Activated naive CD8-positive, alpha-beta T cell (primary cell): Measurements from ENCODE around the gene TBC1D14.
A peak's percentile ranks its signal among the peaks of the same experiment; 100 is the strongest.
"Not testable (repeated sequence)": the region's sequence is repeated elsewhere in the genome, so short reads cannot be mapped to it uniquely, and the experiment has no call there.

Source experiments
- H3K27ac Mint-ChIP-seq: one replicate; pipeline ENCODE4 v1.8.0; 2021; ENCODE audit warnings: mixed read lengths
- H3K27me3 Mint-ChIP-seq: one replicate; pipeline ENCODE4 v1.8.0; 2021; ENCODE audit warnings: mixed read lengths
- H3K36me3 Mint-ChIP-seq: one replicate; pipeline ENCODE4 v1.8.0; 2021; ENCODE audit warnings: mixed read lengths
- H3K4me1 Mint-ChIP-seq: one replicate; pipeline ENCODE4 v1.8.0; 2021; ENCODE audit warnings: low read depth, mixed read lengths
- H3K4me3 Mint-ChIP-seq: one replicate; pipeline ENCODE4 v1.8.0; 2021; ENCODE audit warnings: mild to moderate bottlenecking, mixed read lengths
- H3K9me3 Mint-ChIP-seq: one replicate; pipeline ENCODE4 v1.8.0; 2021; ENCODE audit warnings: low read depth, mixed read lengths

The TBC1D14 gene

DNA sequence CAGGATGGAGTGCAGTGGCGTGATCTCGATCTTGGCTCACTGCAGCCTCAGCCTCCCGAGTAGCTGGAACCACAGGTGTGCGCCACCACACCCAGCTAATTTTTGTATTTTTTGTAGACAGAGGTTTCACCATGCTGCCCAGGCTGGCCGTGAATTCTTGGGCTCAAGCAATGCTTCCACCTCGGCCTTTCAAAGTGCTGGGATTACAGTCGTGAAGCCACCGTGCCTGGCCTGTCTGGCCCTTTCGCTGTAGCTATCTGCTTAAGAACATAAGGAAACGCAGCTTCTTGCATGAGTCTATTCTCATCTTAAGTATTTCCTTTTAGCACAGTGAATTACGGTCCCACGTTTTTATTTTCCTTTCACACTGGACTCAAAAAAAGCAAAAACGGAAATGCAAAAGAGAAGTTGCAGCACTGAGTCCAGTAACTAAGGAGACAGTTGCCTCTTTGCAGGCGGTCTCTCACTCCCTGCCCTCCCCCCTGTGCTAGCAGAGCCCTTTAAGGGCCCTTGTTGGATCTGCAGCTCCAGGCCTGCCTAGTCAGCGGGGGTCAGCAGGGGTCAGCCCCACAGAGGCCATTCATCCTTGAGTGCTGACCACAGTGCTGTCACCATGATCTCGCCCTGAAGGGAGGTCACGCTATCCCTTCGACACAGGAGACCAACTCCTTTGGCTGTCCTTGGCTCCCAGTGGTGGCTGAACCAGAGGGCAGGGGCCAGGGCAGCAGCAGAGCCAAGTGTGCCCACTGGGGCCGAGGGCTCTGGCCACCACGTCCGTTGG, 21.8 kb upstream of the TBC1D14 start:
- H3K36me3 Mint-ChIP-seq = no peaks in the 10 kb centered on the region
- H3K27me3 Mint-ChIP-seq = no peaks in the 10 kb centered on the region
- H3K27ac Mint-ChIP-seq = no peak overlapping the region
- H3K4me3 Mint-ChIP-seq = no peak overlapping the region
- peaks cover 15% of the 10 kb centered on the region for H3K4me1 Mint-ChIP-seq
- no peaks in the 10 kb centered on the region for H3K9me3 Mint-ChIP-seq

DNA sequence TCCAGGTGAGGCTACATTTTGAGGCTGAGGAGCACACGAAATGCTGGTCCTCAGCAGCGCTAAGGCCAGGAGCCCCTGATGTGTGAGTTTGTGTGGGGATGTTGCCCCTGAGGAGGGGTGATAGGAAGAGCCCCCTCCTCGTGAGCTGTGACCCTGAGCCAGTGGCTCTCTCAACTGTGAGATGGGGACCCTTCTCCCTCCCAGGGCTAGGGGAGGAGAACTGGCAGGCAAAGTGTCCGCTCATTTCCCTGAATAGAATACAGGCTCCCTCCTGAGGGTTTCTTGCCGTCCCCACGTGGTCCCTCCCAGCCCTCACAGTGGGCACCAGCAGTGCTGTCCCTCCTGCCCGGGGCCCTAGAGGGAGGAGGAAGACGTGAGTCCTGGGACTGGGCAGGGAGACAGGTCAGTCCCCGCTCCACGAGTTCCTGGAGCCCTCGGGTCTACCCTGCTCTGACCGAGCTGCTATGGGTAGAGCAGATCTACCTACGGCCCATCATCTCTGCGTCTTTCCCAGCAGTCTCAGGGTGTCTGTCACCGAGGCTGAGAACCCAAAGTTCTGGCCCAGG, 21.0 kb upstream of the TBC1D14 start:
- Mint-ChIP-seq H3K27me3 (no peaks in the 10 kb centered on the region), H3K36me3 (no peaks in the 10 kb centered on the region), H3K9me3 (no peaks in the 10 kb centered on the region), H3K4me3 (no peak overlapping the region), H3K4me1 (peaks cover 18% of the 10 kb centered on the region), H3K27ac (no peak overlapping the region)

DNA sequence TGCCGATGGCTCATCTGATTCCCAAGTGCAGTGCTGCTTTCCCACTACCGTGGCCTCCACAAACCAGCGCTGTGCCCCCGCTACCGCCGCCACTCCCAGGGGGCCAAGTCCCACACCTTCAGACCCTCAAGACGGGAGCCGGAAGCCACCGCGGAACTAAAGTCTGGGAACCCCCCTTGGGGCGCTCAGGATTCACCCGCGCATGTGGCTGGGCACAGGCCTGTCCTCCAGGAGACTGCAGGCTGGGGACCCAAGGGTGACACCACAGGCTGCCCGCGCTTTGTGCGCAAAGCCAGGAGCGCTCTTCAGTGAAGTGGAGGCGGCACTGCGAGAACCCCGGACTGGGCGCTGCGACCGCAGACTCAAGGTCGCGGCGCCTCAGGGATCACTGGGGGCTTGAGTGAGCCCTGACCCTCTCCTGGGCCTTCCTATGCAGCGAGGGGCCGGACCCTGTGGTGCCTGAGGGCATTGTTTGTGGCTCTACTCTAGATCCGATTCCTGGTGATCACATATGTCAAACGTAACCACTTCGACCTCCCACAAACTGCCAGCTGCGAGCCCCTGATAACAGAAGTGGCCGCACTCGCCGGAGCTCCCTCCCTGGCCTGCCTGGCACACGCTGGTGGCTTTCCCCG, 20.4 kb upstream of the TBC1D14 start:
- Mint-ChIP-seq H3K27ac (peak overlapping the region; percentile 22), H3K9me3 (no peaks in the 10 kb centered on the region), H3K4me3 (no peak overlapping the region), H3K4me1 (peaks cover 25% of the 10 kb centered on the region), H3K27me3 (no peaks in the 10 kb centered on the region), H3K36me3 (no peaks in the 10 kb centered on the region)

DNA sequence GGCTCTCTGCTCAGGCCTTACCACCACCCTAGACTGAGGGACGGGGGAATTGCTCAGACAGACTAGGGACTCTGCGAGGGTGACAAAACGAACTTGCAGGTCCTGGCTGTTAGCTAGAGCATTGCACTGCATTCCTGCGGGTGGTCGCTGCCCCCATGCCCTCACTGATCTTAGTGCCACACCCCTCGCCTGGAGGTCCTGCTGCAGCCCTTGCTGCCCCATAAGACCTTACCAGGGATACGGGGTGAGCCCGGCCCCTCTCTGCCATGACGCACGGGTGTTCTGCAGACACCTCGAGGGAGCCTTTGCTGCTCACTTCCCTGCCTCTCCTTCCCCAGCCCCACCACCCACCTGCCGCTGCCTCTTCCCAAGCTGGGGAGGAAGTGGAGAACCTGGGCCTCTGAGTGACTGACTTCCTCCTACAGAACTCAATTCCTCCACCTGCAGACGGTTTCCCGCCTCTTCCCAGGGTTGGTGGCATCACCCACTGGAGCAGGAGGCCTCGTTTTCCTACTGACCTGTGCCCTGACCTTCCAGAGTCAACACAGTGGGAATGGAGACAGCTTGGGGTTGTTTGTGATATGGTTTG, 19.8 kb upstream of the TBC1D14 start:
- H3K4me3 Mint-ChIP-seq = no peak overlapping the region
- no peak overlapping the region for H3K27ac Mint-ChIP-seq
- no peaks in the 10 kb centered on the region for H3K27me3 Mint-ChIP-seq
- H3K36me3 Mint-ChIP-seq = no peaks in the 10 kb centered on the region
- H3K9me3 Mint-ChIP-seq = no peaks in the 10 kb centered on the region
- H3K4me1 Mint-ChIP-seq = peaks cover 27% of the 10 kb centered on the region

DNA sequence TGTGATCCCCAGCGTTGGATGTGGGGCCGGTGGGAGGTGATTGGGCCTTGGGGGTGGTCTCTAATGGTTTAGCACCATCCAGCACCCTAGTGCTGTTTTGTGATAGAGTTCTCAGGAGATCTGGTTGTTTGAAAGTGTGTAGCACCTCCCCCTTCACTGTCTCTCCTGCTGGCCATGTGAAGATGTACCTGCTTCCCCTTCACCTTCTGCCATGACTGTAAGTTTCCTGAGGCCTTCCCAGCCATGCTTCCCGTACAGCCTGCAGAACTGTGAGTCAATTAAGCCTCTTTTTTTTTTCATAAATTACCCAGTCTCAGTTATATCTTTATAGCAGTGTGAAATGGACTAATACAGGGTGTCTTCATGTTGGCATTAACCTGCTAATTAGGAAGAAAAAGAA, 19.3 kb upstream of the TBC1D14 start:
- Mint-ChIP-seq H3K4me1 (peaks cover 31% of the 10 kb centered on the region), H3K4me3 (no peak overlapping the region), H3K27me3 (no peaks in the 10 kb centered on the region), H3K9me3 (no peaks in the 10 kb centered on the region), H3K36me3 (no peaks in the 10 kb centered on the region), H3K27ac (no peak overlapping the region)

DNA sequence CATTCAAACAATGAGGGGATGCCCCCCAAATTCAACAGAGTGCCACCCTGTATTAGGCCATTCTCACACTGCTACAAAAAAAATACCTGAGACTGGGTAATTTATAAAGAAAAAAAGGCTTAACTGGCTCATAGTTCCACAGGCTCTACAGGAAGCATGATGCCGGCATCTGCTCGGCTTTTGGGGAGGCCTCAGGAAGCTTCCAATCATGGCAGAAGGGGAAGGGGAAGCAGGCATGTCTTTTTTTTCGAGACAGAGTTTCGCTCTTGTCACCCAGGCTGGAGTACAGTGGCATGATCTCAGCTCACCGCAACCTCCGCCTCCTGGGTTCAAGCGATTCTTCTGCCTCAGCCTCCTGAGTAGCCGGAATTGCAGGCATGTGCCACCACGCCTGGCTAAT, 18.7 kb upstream of the TBC1D14 start:
- H3K27ac Mint-ChIP-seq, H3K27me3 Mint-ChIP-seq, H3K9me3 Mint-ChIP-seq, H3K36me3 Mint-ChIP-seq, H3K4me3 Mint-ChIP-seq: not testable (repeated sequence)
- peaks cover 31% of the 10 kb centered on the region for H3K4me1 Mint-ChIP-seq

DNA sequence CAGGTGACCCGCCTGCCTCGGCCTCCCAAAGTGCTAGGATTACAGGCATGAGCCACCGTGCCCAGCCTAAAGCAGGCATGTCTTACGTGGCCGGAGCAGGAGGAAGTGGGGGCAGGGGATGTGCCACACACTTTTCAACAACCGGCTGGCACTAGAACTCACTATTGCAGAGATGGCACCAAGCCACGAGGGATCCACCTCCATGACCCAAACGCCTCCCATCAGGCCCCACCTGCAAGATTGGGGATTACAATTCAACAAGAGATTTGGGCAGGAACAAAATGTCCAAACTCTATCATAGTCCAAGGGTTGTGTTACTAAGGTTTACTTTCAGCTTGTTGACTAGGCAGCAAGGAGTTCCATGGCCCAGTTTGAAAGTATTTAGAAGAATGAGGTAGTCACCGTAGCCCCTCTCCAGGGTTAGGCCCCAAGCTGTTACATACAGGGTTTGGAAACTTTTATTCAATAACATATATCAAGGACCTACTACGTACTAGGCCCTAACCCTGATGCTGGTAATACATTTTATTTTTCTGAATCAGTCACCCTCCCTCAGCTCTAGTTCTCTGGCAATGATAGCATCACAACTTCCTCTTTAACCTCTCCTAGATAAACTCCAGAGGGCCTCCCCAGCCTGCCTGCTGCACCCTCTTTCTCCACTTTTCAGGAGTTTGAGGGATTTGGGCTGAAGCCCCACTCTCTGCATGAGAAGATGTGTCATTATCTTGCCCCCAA, 18.0 kb upstream of the TBC1D14 start:
- Mint-ChIP-seq H3K36me3 (no peaks in the 10 kb centered on the region), H3K4me1 (peaks cover 31% of the 10 kb centered on the region), H3K4me3 (peak overlapping the region; percentile 32), H3K27ac (peak overlapping the region; percentile 5), H3K9me3 (no peaks in the 10 kb centered on the region), H3K27me3 (no peaks in the 10 kb centered on the region)

DNA sequence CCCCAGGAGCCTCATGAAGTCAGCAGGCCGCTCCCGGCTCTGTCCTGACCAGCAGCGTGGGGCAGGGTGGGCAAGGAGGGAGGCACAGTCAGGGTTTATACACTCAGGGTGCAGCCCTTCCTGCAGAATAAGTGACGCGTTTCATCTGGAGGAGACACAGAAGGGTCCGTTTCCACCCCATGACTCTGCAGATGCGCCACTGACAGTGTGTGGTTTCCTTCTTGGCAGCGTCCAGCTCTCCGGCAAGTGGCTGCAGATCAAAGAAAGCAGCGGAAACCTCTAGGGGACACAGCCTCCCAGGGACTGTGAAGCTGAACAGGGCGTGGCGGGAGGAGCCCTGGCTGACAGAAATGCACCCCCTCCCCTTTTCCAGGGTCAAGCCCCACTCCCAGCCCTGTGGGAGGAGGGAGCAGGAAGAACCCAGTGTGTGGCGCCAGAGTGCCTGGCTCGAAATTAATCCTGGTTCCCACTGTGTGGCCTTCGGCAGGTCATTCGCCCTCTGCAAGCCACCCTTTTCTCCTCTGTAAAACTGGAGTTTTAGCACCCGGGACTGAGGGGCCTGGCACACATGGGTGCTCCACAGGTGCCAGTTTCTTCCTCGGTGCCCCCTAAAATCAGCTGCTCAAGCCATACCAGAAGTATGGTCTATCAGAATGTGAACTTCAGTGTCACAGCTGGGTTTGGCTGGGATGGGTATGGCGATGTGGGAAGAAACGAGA, 17.3 kb upstream of the TBC1D14 start:
- Mint-ChIP-seq H3K9me3 (no peaks in the 10 kb centered on the region), H3K36me3 (no peaks in the 10 kb centered on the region), H3K27me3 (no peaks in the 10 kb centered on the region), H3K27ac (no peak overlapping the region), H3K4me3 (peak overlapping the region; percentile 32), H3K4me1 (peaks cover 31% of the 10 kb centered on the region)

DNA sequence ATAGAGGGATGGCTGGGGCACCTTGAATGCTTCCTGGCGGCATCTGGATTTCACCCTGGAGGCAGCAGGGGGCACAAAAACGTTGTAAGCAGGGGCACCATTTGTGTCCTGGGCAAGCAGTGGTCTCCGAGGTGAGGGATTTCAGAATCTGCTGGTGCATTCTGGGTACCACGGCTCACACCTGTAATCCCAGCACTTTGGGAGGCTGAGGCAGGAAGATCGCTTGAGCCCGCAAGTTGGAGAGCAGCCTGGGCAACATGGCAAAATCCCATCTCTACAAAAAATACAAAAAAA, 16.8 kb upstream of the TBC1D14 start:
- H3K27me3 Mint-ChIP-seq = no peaks in the 10 kb centered on the region
- H3K36me3 Mint-ChIP-seq = no peaks in the 10 kb centered on the region
- peaks cover 31% of the 10 kb centered on the region for H3K4me1 Mint-ChIP-seq
- H3K9me3 Mint-ChIP-seq = no peaks in the 10 kb centered on the region
- H3K4me3 Mint-ChIP-seq = no peak overlapping the region
- H3K27ac Mint-ChIP-seq = no peak overlapping the region

DNA sequence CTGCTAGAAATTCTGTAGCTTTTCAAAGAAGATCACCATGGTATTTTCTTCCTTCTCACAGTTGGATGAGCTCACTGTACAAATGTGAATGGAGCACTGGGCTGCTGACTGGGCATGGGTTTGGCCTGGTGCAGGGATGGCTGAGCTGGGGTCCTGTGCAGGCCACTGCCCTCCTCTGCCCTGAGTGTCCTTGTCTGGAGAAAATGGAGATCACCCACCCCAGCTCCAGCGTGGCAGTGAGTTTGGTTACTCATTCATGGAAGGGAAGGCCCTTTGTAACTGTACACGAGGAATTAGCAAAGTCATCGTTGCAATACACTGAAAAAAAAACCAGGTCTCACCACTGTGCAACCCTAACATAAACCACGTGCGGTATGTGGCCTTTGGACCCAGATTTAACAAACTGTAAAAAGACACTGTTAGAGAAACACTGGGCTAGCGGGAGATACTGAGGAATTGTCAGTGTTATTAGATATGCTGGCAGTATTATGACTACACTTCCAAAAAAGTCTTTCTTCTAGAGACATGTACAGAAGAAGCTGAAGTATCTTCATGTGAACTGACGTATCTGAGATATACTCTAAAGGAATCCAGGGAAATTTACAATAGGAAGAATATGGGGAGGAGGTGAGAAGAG, 16.1 kb upstream of the TBC1D14 start:
- H3K27ac Mint-ChIP-seq = peak overlapping the region; percentile 78
- peaks cover 31% of the 10 kb centered on the region for H3K4me1 Mint-ChIP-seq
- no peaks in the 10 kb centered on the region for H3K9me3 Mint-ChIP-seq
- H3K27me3 Mint-ChIP-seq = no peaks in the 10 kb centered on the region
- H3K36me3 Mint-ChIP-seq = no peaks in the 10 kb centered on the region
- peak overlapping the region; percentile 40 for H3K4me3 Mint-ChIP-seq

DNA sequence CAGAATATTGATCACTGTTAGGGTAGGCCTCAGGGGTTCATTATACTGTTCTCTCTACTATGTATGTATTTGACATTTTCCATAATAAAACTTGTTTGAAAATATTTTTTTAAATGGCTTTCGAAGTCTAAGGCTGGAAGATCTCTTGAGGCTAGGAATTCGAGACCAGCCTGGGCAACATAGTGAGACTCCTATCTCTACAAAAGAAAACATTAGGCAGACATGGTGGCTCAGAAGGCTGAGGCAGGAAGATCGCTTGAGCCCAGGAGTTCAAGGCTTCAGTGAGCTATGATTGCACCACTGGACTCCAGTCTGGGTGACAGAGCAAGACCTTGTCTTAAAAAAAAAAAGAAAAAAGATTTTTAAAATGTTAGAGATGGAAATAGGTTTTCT, 15.5 kb upstream of the TBC1D14 start:
- H3K4me3 Mint-ChIP-seq = no peak overlapping the region
- peaks cover 35% of the 10 kb centered on the region for H3K4me1 Mint-ChIP-seq
- H3K36me3 Mint-ChIP-seq = no peaks in the 10 kb centered on the region
- H3K27ac Mint-ChIP-seq = peak overlapping the region; percentile 78
- no peaks in the 10 kb centered on the region for H3K27me3 Mint-ChIP-seq
- H3K9me3 Mint-ChIP-seq = no peaks in the 10 kb centered on the region

DNA sequence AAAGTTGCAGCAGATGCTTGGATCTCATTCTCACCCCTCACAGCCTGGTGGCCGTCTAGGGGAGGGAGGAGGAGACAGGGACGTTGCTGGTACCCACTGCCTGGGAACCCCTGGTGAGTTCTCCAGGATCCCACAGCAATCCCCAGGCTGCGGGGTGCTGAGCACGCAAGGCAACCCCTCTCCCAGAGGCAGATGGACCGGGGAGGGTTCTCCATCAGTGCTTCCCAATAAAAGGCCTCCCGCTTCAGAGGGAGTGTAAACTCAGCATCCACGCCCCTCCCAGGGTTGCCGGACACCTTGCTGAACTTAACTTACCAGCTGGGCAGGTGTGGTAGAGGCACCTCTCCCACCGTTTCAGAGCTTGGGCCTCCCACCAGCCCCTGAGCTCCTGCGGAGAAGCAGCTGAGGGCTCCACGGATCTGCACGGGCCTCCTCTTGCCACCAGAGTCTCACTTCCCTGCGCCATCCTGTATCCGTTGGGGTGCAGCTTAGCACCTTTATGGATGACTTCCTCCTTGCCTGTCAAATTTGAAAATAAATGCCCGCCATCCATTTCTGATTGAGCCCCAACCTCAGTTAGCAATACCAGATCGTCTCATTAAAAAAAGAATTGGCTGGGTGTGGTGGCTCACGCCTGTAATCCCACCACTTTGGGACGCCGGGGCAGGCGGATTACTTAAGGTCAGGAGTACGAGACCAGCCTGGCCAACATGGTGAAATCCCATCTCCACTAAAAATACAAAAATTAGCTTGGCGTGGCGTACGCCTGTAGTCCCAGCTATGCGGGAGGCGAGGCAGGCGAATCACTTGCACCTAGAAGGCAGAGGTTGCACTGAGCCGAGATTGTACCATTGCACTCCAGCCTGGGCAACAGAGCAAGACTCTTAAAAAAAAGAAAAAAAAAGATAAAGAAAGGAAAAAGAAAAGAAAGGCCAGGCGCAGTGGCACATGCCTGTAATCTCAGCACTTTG, 14.8 kb upstream of the TBC1D14 start:
- H3K4me1 Mint-ChIP-seq = peaks cover 42% of the 10 kb centered on the region
- H3K27me3 Mint-ChIP-seq = no peaks in the 10 kb centered on the region
- no peaks in the 10 kb centered on the region for H3K9me3 Mint-ChIP-seq
- no peaks in the 10 kb centered on the region for H3K36me3 Mint-ChIP-seq
- H3K4me3 Mint-ChIP-seq = no peak overlapping the region
- H3K27ac Mint-ChIP-seq = no peak overlapping the region

DNA sequence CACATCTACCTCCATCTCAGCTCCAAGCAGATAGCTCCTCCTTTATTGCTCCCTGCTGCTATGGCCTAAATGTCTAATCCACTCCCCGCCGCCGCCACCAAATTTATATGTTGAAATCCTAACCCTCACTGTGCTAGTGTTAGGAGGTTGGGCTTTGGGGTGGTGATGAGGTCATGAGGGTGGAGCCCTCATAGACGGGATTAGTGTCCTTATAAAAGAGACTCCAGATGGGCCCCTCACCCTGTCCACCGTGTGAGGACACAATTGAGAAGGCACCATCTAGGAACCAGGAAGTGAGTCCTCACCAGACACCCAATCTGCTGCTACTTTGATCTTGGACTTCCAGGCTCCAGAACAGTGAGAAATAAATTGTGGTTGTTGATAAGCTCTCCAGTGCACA, 13.6 kb upstream of the TBC1D14 start:
- H3K9me3 Mint-ChIP-seq = no peaks in the 10 kb centered on the region
- H3K27me3 Mint-ChIP-seq = no peaks in the 10 kb centered on the region
- H3K4me3 Mint-ChIP-seq = no peak overlapping the region
- no peak overlapping the region for H3K27ac Mint-ChIP-seq
- H3K36me3 Mint-ChIP-seq = no peaks in the 10 kb centered on the region
- peaks cover 51% of the 10 kb centered on the region for H3K4me1 Mint-ChIP-seq
